HepG2 (cell line): ENCODE results near the gene RBM47. TPM values are rescaled to one million over a fixed set of nuclear protein-coding genes. Genes with fewer than 3 reads are reported as not detected.

Experiments
- ATF7-NPFF ChIP-seq: sonication (generic); formaldehyde crosslinking; IDR thresholded peaks from 2 replicates; pipeline ENCODE4 v1.8.1; 2023; ENCODE audit warnings: mild to moderate bottlenecking, low read depth, missing genetic modification reagents, moderate library complexity
- HMGXB4 ChIP-seq, 2 experiments: sonication (generic) in 1 of 2; formaldehyde crosslinking in 1 of 2; IDR thresholded peaks; 2 replicates each; pipeline versions ENCODE4 v1.4.0 to v1.6.1; 2018 to 2020; ENCODE audit warnings: missing genetic modification reagents in 2 of 2, borderline replicate concordance in 1 of 2, low read depth in 1 of 2, mild to moderate bottlenecking in 1 of 2, missing biosample characterization in 1 of 2
- NFE2L1 ChIP-seq: sonication (generic); formaldehyde crosslinking; IDR thresholded peaks from 2 replicates; pipeline ENCODE4 v1.4.0; 2020; ENCODE audit warnings: missing genetic modification reagents, mild to moderate bottlenecking, borderline replicate concordance
- NR2F6 ChIP-seq, 2 experiments: IDR thresholded peaks; 2 replicates each; pipeline ENCODE4 v1.6.1; 2016; ENCODE audit warnings: antibody characterized with exemption in 1 of 2, mild to moderate bottlenecking in 1 of 2
- PAXIP1 ChIP-seq: sonication (generic); formaldehyde crosslinking; conservative IDR thresholded peaks from 2 replicates; pipeline ENCODE4 v1.4.0; 2020; ENCODE audit warnings: mild to moderate bottlenecking, missing genetic modification reagents, moderate library complexity
- TEAD3 ChIP-seq: optimal IDR thresholded peaks from 2 replicates; pipeline ENCODE3; 2016; ENCODE audit warnings: borderline replicate concordance
- polyA plus RNA-seq, 8 experiments: library from polyadenylated mRNA; depleted of rRNA in 3 of 8; stranded (reverse) in 7 of 8; unstranded in 1 of 8; fragments of >200 nt; fragmentation: Illumina TruSeq in 4 of 8; extraction: Trizol in 4 of 8; gene quantifications; 2 replicates each; pipeline versions ENCODE4 v1.2.1 to v1.2.3, GENCODE V29; 2011 to 2016; ENCODE audit warnings: low read depth in 4 of 8, missing spikeins in 1 of 8, mixed read lengths in 1 of 8; ENCODE audit not compliant: insufficient read depth in 1 of 8
- total RNA-seq, 5 experiments: library from RNA; depleted of rRNA; stranded (reverse); fragments of >200 nt; fragmentation: Illumina TruSeq; extraction: Trizol; gene quantifications; 2 replicates each; pipeline ENCODE4 v1.2.3, GENCODE V29; 2016; ENCODE audit warnings: low read depth in 1 of 5
- TF ChIP-seq, protein P1 (sequence below): sonication (generic); formaldehyde crosslinking; IDR thresholded peaks from one replicate; pipeline ENCODE4 v1.5.1; 2020; ENCODE audit warnings: mild to moderate bottlenecking, missing genetic modification reagents; ENCODE audit errors: not compliant biosample characterization
- TF ChIP-seq, protein P2 (sequence below): sonication (generic); formaldehyde crosslinking; IDR thresholded peaks from 2 replicates; pipeline ENCODE4 v1.4.0; 2020; ENCODE audit warnings: missing genetic modification reagents

RBM47 gene
- total and polyA plus RNA-seq, 2 of the 13 experiments (the other 11 are each of a cell fraction or from before 2014, with no cell fraction given): 1.2 to 2.5 TPM

- TF ChIP-seq, protein P1, sequence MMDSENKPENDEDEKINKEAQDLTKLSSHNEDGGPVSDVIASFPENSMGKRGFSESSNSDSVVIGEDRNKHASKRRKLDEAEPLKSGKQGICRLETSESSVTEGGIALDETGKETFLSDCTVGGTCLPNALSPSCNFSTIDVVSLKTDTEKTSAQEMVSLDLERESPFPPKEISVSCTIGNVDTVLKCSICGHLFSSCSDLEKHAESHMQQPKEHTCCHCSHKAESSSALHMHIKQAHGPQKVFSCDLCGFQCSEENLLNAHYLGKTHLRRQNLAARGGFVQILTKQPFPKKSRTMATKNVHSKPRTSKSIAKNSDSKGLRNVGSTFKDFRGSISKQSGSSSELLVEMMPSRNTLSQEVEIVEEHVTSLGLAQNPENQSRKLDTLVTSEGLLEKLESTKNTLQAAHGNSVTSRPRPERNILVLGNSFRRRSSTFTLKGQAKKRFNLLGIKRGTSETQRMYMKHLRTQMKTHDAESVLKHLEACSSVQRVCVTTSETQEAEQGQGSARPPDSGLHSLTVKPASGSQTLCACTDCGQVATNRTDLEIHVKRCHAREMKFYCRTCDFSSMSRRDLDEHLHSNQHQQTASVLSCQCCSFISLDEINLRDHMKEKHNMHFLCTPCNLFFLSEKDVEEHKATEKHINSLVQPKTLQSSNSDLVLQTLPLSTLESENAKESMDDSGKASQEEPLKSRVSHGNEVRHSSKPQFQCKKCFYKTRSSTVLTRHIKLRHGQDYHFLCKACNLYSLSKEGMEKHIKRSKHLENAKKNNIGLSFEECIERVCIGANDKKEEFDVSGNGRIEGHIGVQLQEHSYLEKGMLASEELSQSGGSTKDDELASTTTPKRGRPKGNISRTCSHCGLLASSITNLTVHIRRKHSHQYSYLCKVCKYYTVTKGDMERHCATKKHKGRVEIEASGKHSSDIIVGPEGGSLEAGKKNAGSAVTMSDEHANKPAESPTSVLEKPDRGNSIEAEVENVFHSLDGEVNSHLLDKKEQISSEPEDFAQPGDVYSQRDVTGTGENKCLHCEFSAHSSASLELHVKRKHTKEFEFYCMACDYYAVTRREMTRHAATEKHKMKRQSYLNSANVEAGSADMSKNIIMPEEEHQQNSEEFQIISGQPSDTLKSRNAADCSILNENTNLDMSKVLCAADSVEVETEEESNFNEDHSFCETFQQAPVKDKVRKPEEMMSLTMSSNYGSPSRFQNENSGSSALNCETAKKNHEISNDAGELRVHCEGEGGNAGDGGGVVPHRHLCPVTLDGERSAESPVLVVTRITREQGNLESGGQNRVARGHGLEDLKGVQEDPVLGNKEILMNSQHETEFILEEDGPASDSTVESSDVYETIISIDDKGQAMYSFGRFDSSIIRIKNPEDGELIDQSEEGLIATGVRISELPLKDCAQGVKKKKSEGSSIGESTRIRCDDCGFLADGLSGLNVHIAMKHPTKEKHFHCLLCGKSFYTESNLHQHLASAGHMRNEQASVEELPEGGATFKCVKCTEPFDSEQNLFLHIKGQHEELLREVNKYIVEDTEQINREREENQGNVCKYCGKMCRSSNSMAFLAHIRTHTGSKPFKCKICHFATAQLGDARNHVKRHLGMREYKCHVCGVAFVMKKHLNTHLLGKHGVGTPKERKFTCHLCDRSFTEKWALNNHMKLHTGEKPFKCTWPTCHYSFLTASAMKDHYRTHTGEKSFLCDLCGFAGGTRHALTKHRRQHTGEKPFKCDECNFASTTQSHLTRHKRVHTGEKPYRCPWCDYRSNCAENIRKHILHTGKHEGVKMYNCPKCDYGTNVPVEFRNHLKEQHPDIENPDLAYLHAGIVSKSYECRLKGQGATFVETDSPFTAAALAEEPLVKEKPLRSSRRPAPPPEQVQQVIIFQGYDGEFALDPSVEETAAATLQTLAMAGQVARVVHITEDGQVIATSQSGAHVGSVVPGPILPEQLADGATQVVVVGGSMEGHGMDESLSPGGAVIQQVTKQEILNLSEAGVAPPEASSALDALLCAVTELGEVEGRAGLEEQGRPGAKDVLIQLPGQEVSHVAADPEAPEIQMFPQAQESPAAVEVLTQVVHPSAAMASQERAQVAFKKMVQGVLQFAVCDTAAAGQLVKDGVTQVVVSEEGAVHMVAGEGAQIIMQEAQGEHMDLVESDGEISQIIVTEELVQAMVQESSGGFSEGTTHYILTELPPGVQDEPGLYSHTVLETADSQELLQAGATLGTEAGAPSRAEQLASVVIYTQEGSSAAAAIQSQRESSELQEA (CRISPR knock-in tag): no peak
- TF ChIP-seq HMGXB4 (CRISPR knock-in tag; IDR thresholded peaks at IDR 0.05; ENCODE audit: borderline replicate concordance in 1 of 2, low read depth in 1 of 2): no peak
- peak; percentile 55; the same call in 1 of the 2 replicates for TF ChIP-seq PAXIP1 (CRISPR knock-in tag)
- TF ChIP-seq NR2F6 (IDR thresholded peaks at IDR 0.05): no peak
- 0 out of 2 replicates have a peak, but pooled peaks have one; percentile 7 for TF ChIP-seq NR2F6 (CRISPR knock-in tag; IDR thresholded peaks at IDR 0.05)
- TF ChIP-seq TEAD3 (CRISPR knock-in tag): no peak
- no peak for TF ChIP-seq NFE2L1 (CRISPR knock-in tag)
- TF ChIP-seq ATF7-NPFF (CRISPR knock-in tag): no peak
- TF ChIP-seq, protein P2, sequence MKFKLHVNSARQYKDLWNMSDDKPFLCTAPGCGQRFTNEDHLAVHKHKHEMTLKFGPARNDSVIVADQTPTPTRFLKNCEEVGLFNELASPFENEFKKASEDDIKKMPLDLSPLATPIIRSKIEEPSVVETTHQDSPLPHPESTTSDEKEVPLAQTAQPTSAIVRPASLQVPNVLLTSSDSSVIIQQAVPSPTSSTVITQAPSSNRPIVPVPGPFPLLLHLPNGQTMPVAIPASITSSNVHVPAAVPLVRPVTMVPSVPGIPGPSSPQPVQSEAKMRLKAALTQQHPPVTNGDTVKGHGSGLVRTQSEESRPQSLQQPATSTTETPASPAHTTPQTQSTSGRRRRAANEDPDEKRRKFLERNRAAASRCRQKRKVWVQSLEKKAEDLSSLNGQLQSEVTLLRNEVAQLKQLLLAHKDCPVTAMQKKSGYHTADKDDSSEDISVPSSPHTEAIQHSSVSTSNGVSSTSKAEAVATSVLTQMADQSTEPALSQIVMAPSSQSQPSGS (CRISPR knock-in tag): no peak
Measured at GRCh38 chr4:40546506-40546905, 83.2 kb downstream of the RBM47 start (continued).
